Measurements from ENCODE around the gene ABLIM2.

The ABLIM2 gene

DNA sequence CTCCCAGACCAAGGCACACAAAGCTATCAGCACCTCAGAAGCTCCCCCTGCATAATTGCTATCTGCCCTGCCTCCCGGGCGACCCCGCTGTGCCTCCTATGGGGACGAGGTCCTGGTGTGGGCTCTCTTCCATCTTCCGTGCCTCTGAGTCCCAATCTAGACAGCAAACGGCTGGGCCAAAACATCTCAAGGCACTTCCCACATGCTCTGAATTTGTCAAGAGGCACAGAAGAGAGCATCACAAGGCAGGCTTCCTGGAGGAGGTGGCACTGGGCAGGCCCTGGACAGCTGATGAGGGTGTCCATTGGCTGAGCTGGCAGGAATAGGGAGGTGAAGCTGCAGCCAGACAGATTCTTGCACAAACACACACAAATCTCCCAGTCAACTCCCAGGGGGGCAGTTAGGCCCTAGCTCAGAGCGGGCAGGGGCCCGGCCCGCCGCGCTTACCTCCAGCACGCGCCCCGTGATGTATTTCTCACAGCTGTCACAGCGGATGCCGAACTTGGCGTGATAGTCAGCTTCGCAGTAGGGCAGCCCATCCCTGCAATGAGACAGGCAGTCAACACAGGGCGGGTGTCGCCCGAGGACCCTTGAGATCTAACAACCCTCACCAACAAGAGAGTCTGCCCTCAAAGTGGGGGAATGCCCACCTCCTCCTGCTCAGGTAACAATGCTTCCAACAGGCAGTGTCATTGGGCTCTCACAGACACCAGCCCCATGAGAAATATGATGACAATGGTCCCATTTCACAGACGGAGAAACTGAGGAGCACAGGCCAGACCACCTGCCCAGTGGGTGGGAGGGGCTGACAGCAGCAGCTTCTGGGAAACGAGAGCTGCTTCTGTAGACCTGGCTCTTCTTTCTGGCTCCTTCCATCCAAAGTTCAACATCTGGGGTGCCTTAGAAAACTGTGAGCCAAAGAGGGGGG lies 81.2 kb downstream of the ABLIM2 start:
- DNase-seq (ENCODE audit: low read depth), result no peak
- no peak overlapping the region for H3K4me3 ChIP-seq (ENCODE audit: low read length)
- TF ChIP-seq, protein P1, sequence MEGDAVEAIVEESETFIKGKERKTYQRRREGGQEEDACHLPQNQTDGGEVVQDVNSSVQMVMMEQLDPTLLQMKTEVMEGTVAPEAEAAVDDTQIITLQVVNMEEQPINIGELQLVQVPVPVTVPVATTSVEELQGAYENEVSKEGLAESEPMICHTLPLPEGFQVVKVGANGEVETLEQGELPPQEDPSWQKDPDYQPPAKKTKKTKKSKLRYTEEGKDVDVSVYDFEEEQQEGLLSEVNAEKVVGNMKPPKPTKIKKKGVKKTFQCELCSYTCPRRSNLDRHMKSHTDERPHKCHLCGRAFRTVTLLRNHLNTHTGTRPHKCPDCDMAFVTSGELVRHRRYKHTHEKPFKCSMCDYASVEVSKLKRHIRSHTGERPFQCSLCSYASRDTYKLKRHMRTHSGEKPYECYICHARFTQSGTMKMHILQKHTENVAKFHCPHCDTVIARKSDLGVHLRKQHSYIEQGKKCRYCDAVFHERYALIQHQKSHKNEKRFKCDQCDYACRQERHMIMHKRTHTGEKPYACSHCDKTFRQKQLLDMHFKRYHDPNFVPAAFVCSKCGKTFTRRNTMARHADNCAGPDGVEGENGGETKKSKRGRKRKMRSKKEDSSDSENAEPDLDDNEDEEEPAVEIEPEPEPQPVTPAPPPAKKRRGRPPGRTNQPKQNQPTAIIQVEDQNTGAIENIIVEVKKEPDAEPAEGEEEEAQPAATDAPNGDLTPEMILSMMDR (conservative IDR thresholded peaks at IDR 0.05; ENCODE audit: low read depth, low read length), result no peak

DNA sequence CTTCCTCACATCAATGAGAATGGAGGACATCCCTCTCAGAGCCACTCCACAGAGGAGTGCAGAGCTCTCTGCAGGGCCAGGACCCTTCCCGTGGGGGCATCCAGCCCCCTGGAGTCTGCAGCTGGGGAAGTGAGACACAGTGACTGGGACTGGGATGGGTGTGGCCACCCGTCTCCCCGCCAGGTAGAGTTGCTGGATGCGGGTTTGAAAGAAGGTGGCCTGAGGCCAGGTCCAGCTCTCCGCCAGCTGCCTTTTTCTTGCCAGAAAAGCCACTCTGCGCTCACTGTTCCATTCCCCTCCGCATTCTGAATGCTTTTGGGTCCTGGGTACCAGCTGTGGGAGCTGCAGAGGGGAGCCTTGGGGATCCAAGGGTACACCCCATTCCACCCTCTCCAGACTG lies 82.6 kb downstream of the ABLIM2 start:
- TF ChIP-seq, protein P1 (conservative IDR thresholded peaks at IDR 0.05; ENCODE audit: low read depth, low read length), result no peak
- H3K4me3 ChIP-seq (ENCODE audit: low read length), result no peak overlapping the region
- no peak for DNase-seq (ENCODE audit: low read depth)

DNA sequence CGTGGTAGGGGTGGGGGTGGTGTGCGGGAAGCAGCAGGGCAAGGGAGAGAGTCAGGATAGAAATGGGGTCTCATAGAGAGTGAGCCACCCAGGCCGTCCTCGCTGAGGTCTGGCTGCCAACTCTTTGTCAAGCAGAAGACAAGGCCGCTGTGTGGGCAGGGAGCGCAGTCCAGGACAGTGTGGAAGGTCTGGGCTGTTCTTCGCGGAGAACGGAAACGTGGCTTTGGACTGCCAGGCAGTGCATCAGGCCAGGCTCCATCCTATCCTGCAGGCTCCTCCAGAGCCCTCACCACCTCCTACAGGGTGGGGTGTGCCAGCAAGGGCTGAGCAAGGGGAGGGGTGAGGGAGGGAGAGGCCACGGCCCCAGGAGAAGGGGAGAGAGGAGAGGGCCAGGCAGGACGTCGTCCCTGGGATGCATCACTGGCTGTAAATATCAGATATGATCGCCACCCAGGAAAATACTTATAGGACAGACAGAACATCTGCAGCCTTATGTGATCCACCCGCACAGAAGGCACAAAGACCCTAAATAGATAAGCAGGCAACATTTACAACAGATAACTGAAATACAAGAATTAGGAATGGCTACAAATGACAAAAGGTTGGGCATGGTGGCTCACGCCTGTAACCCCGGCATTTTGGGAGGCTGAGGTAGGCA lies 85.3 kb downstream of the ABLIM2 start:
- TF ChIP-seq, protein P1 (conservative IDR thresholded peaks at IDR 0.05; ENCODE audit: low read depth, low read length), result no peak
- no peak overlapping the region for H3K4me3 ChIP-seq (ENCODE audit: low read length)
- DNase-seq (ENCODE audit: low read depth), result no peak

GRCh38 chr4:8072235-8072968 lies 86.2 kb downstream of the ABLIM2 start:
- DNase-seq (ENCODE audit: low read depth), result no peak
- TF ChIP-seq, protein P1 (conservative IDR thresholded peaks at IDR 0.05; ENCODE audit: low read depth, low read length), result no peak
- H3K4me3 ChIP-seq (ENCODE audit: low read length), result no peak overlapping the region

DNA sequence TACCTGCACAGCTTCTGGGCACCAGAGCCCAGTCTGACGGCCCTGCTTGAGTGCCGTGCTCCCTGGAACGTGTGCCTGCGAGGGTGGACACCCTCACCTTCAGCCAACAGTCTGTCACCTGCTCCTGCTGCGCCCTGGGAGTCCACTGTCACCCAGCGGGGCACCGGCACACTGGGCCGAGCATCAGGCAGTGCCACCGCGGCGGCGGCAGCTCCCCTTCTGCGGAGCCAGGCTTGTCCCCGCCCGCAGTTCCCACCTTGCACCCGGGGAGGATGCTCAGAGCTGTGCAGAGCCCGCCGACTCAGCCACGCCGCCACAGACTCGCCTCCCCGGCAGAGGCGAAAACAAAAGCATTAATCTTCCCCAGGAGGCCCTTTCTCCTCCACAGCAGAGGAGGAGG lies 86.8 kb downstream of the ABLIM2 start:
- DNase-seq (ENCODE audit: low read depth), result no peak
- no peak overlapping the region for H3K4me3 ChIP-seq (ENCODE audit: low read length)
- TF ChIP-seq, protein P1 (conservative IDR thresholded peaks at IDR 0.05; ENCODE audit: low read depth, low read length), result no peak

DNA sequence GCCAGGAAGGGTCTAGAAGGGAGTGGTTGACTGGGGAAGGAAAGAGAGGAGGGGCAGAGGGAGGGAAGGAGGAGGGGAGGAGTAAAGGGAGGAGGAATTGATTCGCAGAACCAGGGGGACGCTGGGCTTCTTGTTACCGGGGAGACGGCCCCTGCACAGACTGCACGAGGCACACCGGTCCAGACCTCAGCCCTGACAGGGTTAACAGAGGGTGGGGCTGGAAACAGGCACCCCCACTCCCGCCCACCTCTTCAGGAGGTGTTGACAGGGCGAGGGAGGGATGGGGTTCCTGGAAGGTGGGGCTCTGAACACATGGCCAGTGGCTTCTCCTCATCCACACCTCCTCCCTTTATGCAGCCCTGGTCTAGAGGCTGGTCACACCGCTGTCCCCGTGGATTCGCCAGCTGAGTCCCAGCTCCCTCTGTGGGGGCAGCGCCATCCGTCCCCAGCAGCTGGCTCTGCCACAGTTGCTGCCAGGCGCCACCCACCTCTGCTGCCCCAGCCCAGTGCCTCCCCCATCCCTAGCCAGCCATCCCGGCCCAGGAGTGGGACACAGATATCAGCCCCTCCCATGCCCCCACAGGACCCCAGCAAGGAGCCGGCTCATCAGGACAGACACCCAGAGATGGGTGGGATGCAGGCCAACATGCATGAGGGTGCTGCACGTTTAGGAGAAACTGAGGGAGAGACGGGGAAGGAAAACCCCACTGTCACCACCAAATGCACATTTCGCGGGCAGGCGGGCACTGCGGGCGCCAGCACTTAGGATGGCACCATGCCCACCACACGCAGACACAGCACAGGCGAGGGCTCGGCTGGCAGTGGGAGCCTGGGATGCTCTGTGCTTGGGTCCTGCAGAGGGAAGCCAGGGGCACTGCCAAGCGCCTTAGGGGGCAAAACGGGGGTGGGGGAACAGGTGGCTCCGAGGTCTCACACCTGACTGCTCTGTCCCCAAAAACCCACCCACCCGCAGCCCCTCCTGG lies 87.6 kb downstream of the ABLIM2 start:
- no peak for DNase-seq (ENCODE audit: low read depth)
- H3K4me3 ChIP-seq (ENCODE audit: low read length), result no peak overlapping the region
- TF ChIP-seq, protein P1 (conservative IDR thresholded peaks at IDR 0.05; ENCODE audit: low read depth, low read length), result no peak

Measured in retinal pigment epithelial cell (primary cell).